SK-N-SH (cell line): ENCODE data around the gene MOB1A. TPM values are rescaled to one million over a fixed set of nuclear protein-coding genes. Genes with fewer than 3 reads are reported as not detected.

Experiments used
- CTCF ChIA-PET: fragments of 300-600, 350-600 bp; formaldehyde crosslinking; extraction: SDS; loops from one replicate; lab custom pipeline; 2021; lab: Yijun Ruan, JAX
- POLR2A ChIA-PET: fragments of 350-600 bp; sonication (Branson Sonifier 250); formaldehyde crosslinking; extraction: SDS; loops from one replicate; lab custom pipeline; 2020; ENCODE audit warnings: antibody characterized with exemption, inconsistent platforms; lab: Yijun Ruan, JAX
- DNase-seq: peaks from one replicate; pipeline ENCODE4 v3.0.0; 2012
- H2AFZ ChIP-seq: fragments of 200-600 bp; sonication (generic); 2 replicates; pipeline ENCODE4 v1.8.1; 2016; ENCODE audit warnings: antibody characterized with exemption, mild to moderate bottlenecking, low read depth
- H3F3A ChIP-seq: fragments of 200-600 bp; sonication (generic); replicated peaks from 2 replicates; pipeline ENCODE3; 2016; ENCODE audit warnings: antibody characterized with exemption, mild to moderate bottlenecking; ENCODE audit not compliant: insufficient read depth
- H3K27ac ChIP-seq, 2 experiments: fragments of 200-500 bp in 1 of 2; fragments of 200-600 bp in 1 of 2; sonication (Bioruptor generic) in 1 of 2; sonication (generic), shearing (Covaris generic) in 1 of 2; 2 replicates each; pipeline versions ENCODE4 v1.5.1 to v1.6.1; 2014 to 2016; ENCODE audit warnings: low read depth in 2 of 2, inconsistent platforms in 1 of 2, low read length in 1 of 2, mild to moderate bottlenecking in 1 of 2, mixed read lengths in 1 of 2
- H3K27me3 ChIP-seq: fragments of 200-600 bp; sonication (generic), shearing (Covaris generic); 2 replicates; pipeline ENCODE4 v1.6.1; 2016; ENCODE audit warnings: mixed run types; ENCODE audit not compliant: insufficient read depth
- H3K36me3 ChIP-seq, 2 experiments: fragments of 200-500 bp in 1 of 2; fragments of 200-600 bp in 1 of 2; sonication (Bioruptor generic) in 1 of 2; sonication (generic) in 1 of 2; replicated peaks in 1 of 2; 2 replicates each; pipeline versions ENCODE3 to v1.5.1; 2014 to 2016; ENCODE audit warnings: low read length in 1 of 2, mild to moderate bottlenecking in 1 of 2; ENCODE audit not compliant: insufficient read depth in 2 of 2, control insufficient read depth in 1 of 2
- H3K4me1 ChIP-seq, 2 experiments: fragments of 200-500 bp in 1 of 2; fragments of 200-600 bp in 1 of 2; sonication (Bioruptor generic) in 1 of 2; sonication (generic), shearing (Covaris generic) in 1 of 2; 2 replicates each; pipeline versions ENCODE4 v1.5.1 to v1.6.1; 2014 to 2016; ENCODE audit warnings: low read depth in 1 of 2, low read length in 1 of 2, mixed run types in 1 of 2; ENCODE audit not compliant: insufficient read depth in 2 of 2, control insufficient read depth in 1 of 2
- H3K4me2 ChIP-seq: fragments of 200-600 bp; sonication (generic), shearing (Covaris generic); 2 replicates; pipeline ENCODE4 v1.6.1; 2017; ENCODE audit warnings: mixed run types
- H3K4me3 ChIP-seq, 2 experiments: fragments of 200-500 bp in 1 of 2; fragments of 200-600 bp in 1 of 2; sonication (Bioruptor generic) in 1 of 2; sonication (generic), shearing (Covaris generic) in 1 of 2; 2 replicates each; pipeline versions ENCODE4 v1.5.1 to v1.8.1; 2014 to 2016; ENCODE audit warnings: low read depth in 2 of 2, inconsistent platforms in 1 of 2, low read length in 1 of 2, mild to moderate bottlenecking in 1 of 2, mixed read lengths in 1 of 2, moderate library complexity in 1 of 2
- H3K79me2 ChIP-seq: fragments of 200-600 bp; sonication (generic); 2 replicates; pipeline ENCODE4 v1.8.1; 2017; ENCODE audit warnings: mild to moderate bottlenecking; ENCODE audit not compliant: insufficient read depth
- H3K9ac ChIP-seq: fragments of 200-600 bp; sonication (generic); 2 replicates; pipeline ENCODE4 v1.6.1; 2017; ENCODE audit warnings: mixed run types
- H3K9me2 ChIP-seq: fragments of 200-600 bp; sonication (generic); 2 replicates; pipeline ENCODE4 v1.6.1; 2017; ENCODE audit warnings: mixed run types
- H3K9me3 ChIP-seq: fragments of 200-600 bp; sonication (generic); 2 replicates; pipeline ENCODE4 v1.6.1; 2017; ENCODE audit warnings: mixed run types, mild to moderate bottlenecking, moderate library complexity
- H4K20me1 ChIP-seq: fragments of 200-600 bp; sonication (generic); 2 replicates; pipeline ENCODE4 v1.6.1; 2017; ENCODE audit warnings: mild to moderate bottlenecking, mixed run types; ENCODE audit not compliant: insufficient read depth
- ELF1 ChIP-seq: IDR thresholded peaks from 2 replicates; pipeline ENCODE4 v1.4.0; 2012
- EZH2phosphoT487 ChIP-seq: fragments of 200-600 bp; sonication (generic); IDR thresholded peaks from 2 replicates; pipeline ENCODE4 v1.6.1; 2017; ENCODE audit warnings: low read depth, mixed run types, mild to moderate bottlenecking, antibody characterized with exemption, moderate library complexity, borderline replicate concordance
- GATA2 ChIP-seq: sonication (generic); formaldehyde crosslinking; IDR thresholded peaks from 2 replicates; pipeline ENCODE4 v1.5.0; 2020; ENCODE audit warnings: mild to moderate bottlenecking, missing genetic modification reagents
- MXI1 ChIP-seq: IDR thresholded peaks from 2 replicates; pipeline ENCODE4 v1.6.1; 2012; ENCODE audit warnings: mild to moderate bottlenecking, low read depth, low read length, improper control_type of control experiment
- RCOR1 ChIP-seq: fragments of 150-350 bp; IDR thresholded peaks from 2 replicates; pipeline ENCODE4 v1.6.1; 2017; ENCODE audit warnings: antibody characterized with exemption, low read length
- TAF1 ChIP-seq: IDR thresholded peaks from 2 replicates; pipeline ENCODE4 v1.6.1; 2012; ENCODE audit warnings: low read depth, mild to moderate bottlenecking, low read length, moderate library complexity, borderline replicate concordance
- TEAD4 ChIP-seq: IDR thresholded peaks from 2 replicates; pipeline ENCODE4 v1.4.0; 2012; ENCODE audit warnings: mild to moderate bottlenecking, borderline replicate concordance; ENCODE audit not compliant: insufficient read depth
- whole genome bisulfite sequencing: methylation state at CpG from one replicate; pipeline ENCODE4 v1.1.6; 2017; ENCODE audit warnings: low lambda C conversion rate; 5-methylcytosine and 5-hydroxymethylcytosine counted together
- polyA plus RNA-seq, 3 experiments: library from polyadenylated mRNA; depleted of rRNA; stranded (reverse); fragments of >200 nt; gene quantifications; 2 replicates each; pipeline ENCODE4 v1.2.3, GENCODE V29; 2012
- TF ChIP-seq, protein P1 (sequence below): IDR thresholded peaks from 2 replicates; pipeline ENCODE4 v1.4.0; 2012; ENCODE audit warnings: low read depth
- TF ChIP-seq, protein P2 (sequence below): fragments of 150-350 bp; IDR thresholded peaks from 2 replicates; pipeline ENCODE4 v1.6.1; 2016; ENCODE audit warnings: mild to moderate bottlenecking, low read depth, low read length
- TF ChIP-seq, protein P3 (sequence below): fragments of 150-350 bp; IDR thresholded peaks from 2 replicates; pipeline ENCODE4 v1.6.1; 2017; ENCODE audit warnings: antibody characterized with exemption, low read length, low read depth, borderline replicate concordance
- TF ChIP-seq, protein P4 (sequence below): IDR thresholded peaks from 2 replicates; pipeline ENCODE4 v1.6.1; 2012; ENCODE audit warnings: mild to moderate bottlenecking, low read depth, low read length, moderate library complexity

MOB1A gene
- polyA plus RNA-seq, 1 of the 3 experiments (the other 2 are of a cell fraction) = 15.3 TPM

DNA sequence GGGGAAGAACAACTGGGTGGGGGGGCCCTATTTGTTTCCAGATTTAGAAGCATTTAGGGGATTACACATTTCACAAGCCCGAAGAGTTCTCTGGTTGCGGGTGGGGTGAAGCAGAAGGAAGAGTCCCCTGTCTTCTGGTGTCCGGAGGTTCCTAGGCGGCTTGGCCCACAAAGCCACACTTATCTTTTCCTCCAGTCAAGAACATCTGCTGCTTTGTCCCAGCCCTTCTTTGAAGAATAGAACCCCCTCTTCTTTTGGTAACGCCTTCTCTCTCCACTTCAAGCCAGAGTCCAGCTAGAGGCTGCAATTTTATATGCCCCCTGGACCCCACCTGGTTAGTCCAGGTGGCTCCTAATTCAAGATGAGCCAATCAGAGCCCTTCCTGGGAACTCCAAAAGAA lies 46.8 kb downstream of the MOB1A start:
- Histone ChIP-seq H3K9ac (no peak overlapping the region), H3K4me2 (no peak overlapping the region), H3K4me1 (no peaks in the 10 kb centered on the region), H4K20me1 (no peaks in the 10 kb centered on the region), H3K9me2 (no peaks in the 10 kb centered on the region), H3K4me3 (no peak overlapping the region), H3F3A (no peaks in the 10 kb centered on the region), H3K9me3 (no peaks in the 10 kb centered on the region), H3K79me2 (no peaks in the 10 kb centered on the region), H3K27me3 (no peaks in the 10 kb centered on the region), H3K36me3 (peaks cover 0 to 13% of the 10 kb centered on the region in 2 experiments), H3K27ac (no peak overlapping the region), H2AFZ (no peak overlapping the region)
- ChIA-PET CTCF (interaction anchor here (1.7 kb wide), 1 partner anchor 12 kb away, joined by 4 read pairs; no protein-coding TSS in a partner anchor), POLR2A (interaction anchor here (0.6 to 2.5 kb wide), 2 partner anchors 11 to 14 kb away, joined by 3 to 11 read pairs; no protein-coding TSS in a partner anchor)
- WGBS = 87% methylated on average over 5 of the region's 5 CpGs
- no peak for DNase-seq
- no peak for TF ChIP-seq RCOR1
- no peak for TF ChIP-seq TAF1
- TF ChIP-seq, protein P1, sequence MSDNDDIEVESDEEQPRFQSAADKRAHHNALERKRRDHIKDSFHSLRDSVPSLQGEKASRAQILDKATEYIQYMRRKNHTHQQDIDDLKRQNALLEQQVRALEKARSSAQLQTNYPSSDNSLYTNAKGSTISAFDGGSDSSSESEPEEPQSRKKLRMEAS = no peak
- no peak for TF ChIP-seq EZH2phosphoT487
- no peak for TF ChIP-seq TEAD4
- no peak for TF ChIP-seq ELF1

DNA sequence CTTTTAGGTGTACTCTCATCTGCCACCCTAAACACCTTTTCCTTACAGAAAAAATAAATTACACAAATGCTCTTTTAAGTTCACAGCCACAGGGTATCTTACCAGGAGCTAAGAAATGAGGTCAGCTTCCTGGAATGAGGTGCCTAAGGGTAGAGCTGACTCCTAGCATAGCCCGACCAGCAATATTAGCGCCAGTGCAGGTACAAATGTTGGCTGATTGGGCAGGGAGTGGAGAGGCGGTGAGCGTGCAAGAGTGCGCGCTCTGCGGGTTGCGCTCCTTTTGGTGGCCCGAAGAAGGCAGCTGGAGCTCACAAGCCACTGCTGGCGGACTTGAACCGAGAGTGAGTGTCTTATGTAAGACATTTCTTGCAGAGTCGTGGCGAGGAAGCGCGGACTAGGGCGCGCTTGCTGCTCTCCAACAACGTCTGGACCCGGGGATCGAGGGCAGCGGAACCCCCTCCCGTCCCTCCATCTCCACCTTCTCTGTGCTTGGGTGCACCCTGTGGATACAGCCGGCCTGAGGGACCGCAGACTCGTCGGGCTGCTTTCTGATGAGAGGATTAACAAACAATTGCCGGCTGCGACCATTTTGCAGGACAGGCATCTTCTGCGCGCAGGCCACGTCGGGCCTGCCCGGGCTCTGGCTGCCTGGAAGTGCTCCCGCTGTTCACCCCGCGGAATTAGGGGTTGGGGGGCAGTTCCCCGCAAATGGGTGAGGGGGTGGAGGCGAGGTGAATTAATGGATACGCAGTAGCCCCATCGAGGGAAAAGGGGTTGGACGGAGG lies 48.3 kb downstream of the MOB1A start:
- WGBS = 89% methylated on average over 33 of the region's 41 CpGs
- H3K36me3 ChIP-seq = peaks cover 0 to 12% of the 10 kb centered on the region in 2 experiments
- H2AFZ ChIP-seq = no peak overlapping the region
- CTCF ChIA-PET = interaction anchor here (0.6 to 1.7 kb wide), 2 partner anchors 10 to 193 kb away, joined by 4 read pairs; no protein-coding TSS in a partner anchor
- H3F3A ChIP-seq = no peaks in the 10 kb centered on the region
- no peaks in the 10 kb centered on the region for H3K4me1 ChIP-seq
- no peak overlapping the region for H3K27ac ChIP-seq
- TF ChIP-seq MXI1 (no peak), EZH2phosphoT487 (no peak), GATA2 (CRISPR knock-in tag) (no peak), RCOR1 (no peak)
- TF ChIP-seq, protein P2, sequence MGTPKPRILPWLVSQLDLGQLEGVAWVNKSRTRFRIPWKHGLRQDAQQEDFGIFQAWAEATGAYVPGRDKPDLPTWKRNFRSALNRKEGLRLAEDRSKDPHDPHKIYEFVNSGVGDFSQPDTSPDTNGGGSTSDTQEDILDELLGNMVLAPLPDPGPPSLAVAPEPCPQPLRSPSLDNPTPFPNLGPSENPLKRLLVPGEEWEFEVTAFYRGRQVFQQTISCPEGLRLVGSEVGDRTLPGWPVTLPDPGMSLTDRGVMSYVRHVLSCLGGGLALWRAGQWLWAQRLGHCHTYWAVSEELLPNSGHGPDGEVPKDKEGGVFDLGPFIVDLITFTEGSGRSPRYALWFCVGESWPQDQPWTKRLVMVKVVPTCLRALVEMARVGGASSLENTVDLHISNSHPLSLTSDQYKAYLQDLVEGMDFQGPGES = no peak
- TF ChIP-seq, protein P3, sequence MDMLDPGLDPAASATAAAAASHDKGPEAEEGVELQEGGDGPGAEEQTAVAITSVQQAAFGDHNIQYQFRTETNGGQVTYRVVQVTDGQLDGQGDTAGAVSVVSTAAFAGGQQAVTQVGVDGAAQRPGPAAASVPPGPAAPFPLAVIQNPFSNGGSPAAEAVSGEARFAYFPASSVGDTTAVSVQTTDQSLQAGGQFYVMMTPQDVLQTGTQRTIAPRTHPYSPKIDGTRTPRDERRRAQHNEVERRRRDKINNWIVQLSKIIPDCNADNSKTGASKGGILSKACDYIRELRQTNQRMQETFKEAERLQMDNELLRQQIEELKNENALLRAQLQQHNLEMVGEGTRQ = no peak
- TF ChIP-seq, protein P4, sequence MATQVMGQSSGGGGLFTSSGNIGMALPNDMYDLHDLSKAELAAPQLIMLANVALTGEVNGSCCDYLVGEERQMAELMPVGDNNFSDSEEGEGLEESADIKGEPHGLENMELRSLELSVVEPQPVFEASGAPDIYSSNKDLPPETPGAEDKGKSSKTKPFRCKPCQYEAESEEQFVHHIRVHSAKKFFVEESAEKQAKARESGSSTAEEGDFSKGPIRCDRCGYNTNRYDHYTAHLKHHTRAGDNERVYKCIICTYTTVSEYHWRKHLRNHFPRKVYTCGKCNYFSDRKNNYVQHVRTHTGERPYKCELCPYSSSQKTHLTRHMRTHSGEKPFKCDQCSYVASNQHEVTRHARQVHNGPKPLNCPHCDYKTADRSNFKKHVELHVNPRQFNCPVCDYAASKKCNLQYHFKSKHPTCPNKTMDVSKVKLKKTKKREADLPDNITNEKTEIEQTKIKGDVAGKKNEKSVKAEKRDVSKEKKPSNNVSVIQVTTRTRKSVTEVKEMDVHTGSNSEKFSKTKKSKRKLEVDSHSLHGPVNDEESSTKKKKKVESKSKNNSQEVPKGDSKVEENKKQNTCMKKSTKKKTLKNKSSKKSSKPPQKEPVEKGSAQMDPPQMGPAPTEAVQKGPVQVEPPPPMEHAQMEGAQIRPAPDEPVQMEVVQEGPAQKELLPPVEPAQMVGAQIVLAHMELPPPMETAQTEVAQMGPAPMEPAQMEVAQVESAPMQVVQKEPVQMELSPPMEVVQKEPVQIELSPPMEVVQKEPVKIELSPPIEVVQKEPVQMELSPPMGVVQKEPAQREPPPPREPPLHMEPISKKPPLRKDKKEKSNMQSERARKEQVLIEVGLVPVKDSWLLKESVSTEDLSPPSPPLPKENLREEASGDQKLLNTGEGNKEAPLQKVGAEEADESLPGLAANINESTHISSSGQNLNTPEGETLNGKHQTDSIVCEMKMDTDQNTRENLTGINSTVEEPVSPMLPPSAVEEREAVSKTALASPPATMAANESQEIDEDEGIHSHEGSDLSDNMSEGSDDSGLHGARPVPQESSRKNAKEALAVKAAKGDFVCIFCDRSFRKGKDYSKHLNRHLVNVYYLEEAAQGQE = no peak
- TF ChIP-seq, all 33 proteins: peak for 0
- POLR2A ChIA-PET = interaction anchor here (2.5 kb wide), 1 partner anchor 10 kb away, joined by 11 read pairs; no protein-coding TSS in a partner anchor
- Histone ChIP-seq H3K4me2 (no peak overlapping the region), H3K9me3 (no peaks in the 10 kb centered on the region), H3K4me3 (no peak overlapping the region), H3K79me2 (no peaks in the 10 kb centered on the region), H4K20me1 (no peaks in the 10 kb centered on the region), H3K9me2 (no peaks in the 10 kb centered on the region), H3K27me3 (no peaks in the 10 kb centered on the region), H3K9ac (no peak overlapping the region)
- DNase-seq = no peak
